ENCODE measurements around the gene UBE2G2. TPM values are rescaled to one million over a fixed set of nuclear protein-coding genes. Genes with fewer than 3 reads are reported as not detected.

Gene UBE2G2
- total and polyA plus RNA-seq, 2 donors (not counting 3 experiments of a cell fraction or from before 2014, with no cell fraction given) = 95.0 to 114 TPM

GRCh38 chr21:44844256-44844655 is 42.6 kb upstream of the UBE2G2 start:
- BruUV-seq (replicated peaks) = no TSS peak
- intact Hi-C loops (cut with micrococcal nuclease) (no loop called here), dilution Hi-C loops (cut with MboI; ENCODE audit: extremely low pct_ligation_motif_present, low sequenced_read_pairs) (no loop called here)
- H2AFZ ChIP-seq (ENCODE audit: low read depth, low read length) = no peak overlapping the region
- no peaks in the 10 kb centered on the region for H3K79me2 ChIP-seq (ENCODE audit: control insufficient read depth, insufficient read depth, low read length)
- no peak overlapping the region for H3K27ac ChIP-seq (ENCODE audit: insufficient read depth, low read depth, low read length)
- CTCF ChIA-PET = no interaction called here
- POLR2A ChIA-PET = no interaction called here
- no peak overlapping the region for H3K4me3 ChIP-seq (replicated peaks in 1 of 3; ENCODE audit: insufficient read depth in 1 of 3, low read depth in 1 of 3, low read length in 3 of 3)
- FAIRE-seq = no peak
- H3K9me1 ChIP-seq (replicated peaks; ENCODE audit: control insufficient read depth, extremely low read depth, insufficient read depth, low read length) = no peaks in the 10 kb centered on the region
- peaks cover 16% of the 10 kb centered on the region for H3K4me1 ChIP-seq (ENCODE audit: control insufficient read depth, extremely low read depth, insufficient read depth, low read length)
- H3K9ac ChIP-seq (replicated peaks; ENCODE audit: extremely low read depth, insufficient read depth, low read length) = no peak overlapping the region
- H4K20me1 ChIP-seq (replicated peaks; ENCODE audit: control insufficient read depth, extremely low read depth, insufficient read depth, low read length) = no peaks in the 10 kb centered on the region
- no peak for TF ChIP-seq FOS (IDR thresholded peaks at IDR 0.05; ENCODE audit: borderline replicate concordance, insufficient read depth, low read length)
- TF ChIP-seq POLR2A (IDR thresholded peaks at IDR 0.05; ENCODE audit: low read depth, low read length) = no peak
- TF ChIP-seq EZH2 (IDR thresholded peaks at IDR 0.05; ENCODE audit: borderline replicate concordance, low read depth, low read length, severe bottlenecking) = no peak
- no peak for TF ChIP-seq POLR2AphosphoS5 (IDR thresholded peaks at IDR 0.05; ENCODE audit: insufficient read depth, low read depth, low read length)
- no peak for TF ChIP-seq JUN (IDR thresholded peaks at IDR 0.05; ENCODE audit: borderline replicate concordance, insufficient read depth, insufficient read length, low read depth)
- no peaks in the 10 kb centered on the region for H3K9me3 ChIP-seq (replicated peaks; ENCODE audit: control insufficient read depth, insufficient read depth, low read length)
- no peak for DNase-seq (ENCODE audit: low read depth, low spot score)
- peaks cover 2 to 4% of the 10 kb centered on the region in 2 experiments for H3K27me3 ChIP-seq (ENCODE audit: control insufficient read depth in 2 of 2, insufficient read depth in 2 of 2, low read length in 2 of 2)
- no peak overlapping the region for H3K4me2 ChIP-seq (ENCODE audit: insufficient read depth, low read length)
- H3K36me3 ChIP-seq (ENCODE audit: control insufficient read depth in 2 of 2, extremely low read depth in 1 of 2, insufficient read depth in 2 of 2, low read length in 2 of 2) = peaks cover 6 to 7% of the 10 kb centered on the region in 2 experiments

GRCh38 chr21:44842721-44843445 is 41.3 kb upstream of the UBE2G2 start:
- Histone ChIP-seq H3K4me1 (ENCODE audit: control insufficient read depth, extremely low read depth, insufficient read depth, low read length) (peaks cover 16% of the 10 kb centered on the region), H3K9ac (replicated peaks; ENCODE audit: extremely low read depth, insufficient read depth, low read length) (no peak overlapping the region), H4K20me1 (replicated peaks; ENCODE audit: control insufficient read depth, extremely low read depth, insufficient read depth, low read length) (no peaks in the 10 kb centered on the region), H3K36me3 (ENCODE audit: control insufficient read depth in 2 of 2, extremely low read depth in 1 of 2, insufficient read depth in 2 of 2, low read length in 2 of 2) (no peaks in the 10 kb centered on the region), H3K79me2 (ENCODE audit: control insufficient read depth, insufficient read depth, low read length) (no peaks in the 10 kb centered on the region), H3K27me3 (ENCODE audit: control insufficient read depth in 2 of 2, insufficient read depth in 2 of 2, low read length in 2 of 2) (peaks cover 2 to 4% of the 10 kb centered on the region in 2 experiments), H3K9me1 (replicated peaks; ENCODE audit: control insufficient read depth, extremely low read depth, insufficient read depth, low read length) (no peaks in the 10 kb centered on the region), H3K4me2 (ENCODE audit: insufficient read depth, low read length) (no peak overlapping the region), H2AFZ (ENCODE audit: low read depth, low read length) (no peak overlapping the region), H3K9me3 (replicated peaks; ENCODE audit: control insufficient read depth, insufficient read depth, low read length) (no peaks in the 10 kb centered on the region), H3K4me3 (replicated peaks in 1 of 3; ENCODE audit: insufficient read depth in 1 of 3, low read depth in 1 of 3, low read length in 3 of 3) (no peak overlapping the region), H3K27ac (ENCODE audit: insufficient read depth, low read depth, low read length) (no peak overlapping the region)
- dilution Hi-C loops (cut with MboI; ENCODE audit: extremely low pct_ligation_motif_present, low sequenced_read_pairs) = no loop called here
- ChIA-PET CTCF (no interaction called here), POLR2A (no interaction called here)
- intact Hi-C loops (cut with micrococcal nuclease) = no loop called here
- no peak for FAIRE-seq
- TF ChIP-seq MAX (IDR thresholded peaks at IDR 0.05; ENCODE audit: insufficient read depth, insufficient read length) = no peak
- no peak for TF ChIP-seq POLR2AphosphoS5 (IDR thresholded peaks at IDR 0.05; ENCODE audit: insufficient read depth, low read depth, low read length)
- no peak for TF ChIP-seq CTCF (IDR thresholded peaks at IDR 0.05; ENCODE audit: extremely low read depth in 1 of 2, insufficient read depth in 1 of 2, low read depth in 1 of 2, low read length in 2 of 2)
- no peak for TF ChIP-seq EZH2 (IDR thresholded peaks at IDR 0.05; ENCODE audit: borderline replicate concordance, low read depth, low read length, severe bottlenecking)
- TF ChIP-seq MYC (IDR thresholded peaks at IDR 0.05; ENCODE audit: low read depth, low read length) = no peak
- no peak for TF ChIP-seq GATA2 (IDR thresholded peaks at IDR 0.05; ENCODE audit: insufficient read depth, insufficient read length, low read depth, low read length)
- BruUV-seq (replicated peaks) = no TSS peak
- DNase-seq (ENCODE audit: low read depth, low spot score) = no peak
